NCI-H2227 (cell line): ENCODE results near the gene AHDC1.
"Not testable (repeated sequence)": the region's sequence is repeated elsewhere in the genome, so short reads cannot be mapped to it uniquely, and the experiment has no call there.

Experiments used
- DNase-seq: peaks from one replicate; lab custom pipeline; 2025; ENCODE audit not compliant: unreplicated experiment; lab: John Stamatoyannopoulos, UW

AHDC1 gene

DNA sequence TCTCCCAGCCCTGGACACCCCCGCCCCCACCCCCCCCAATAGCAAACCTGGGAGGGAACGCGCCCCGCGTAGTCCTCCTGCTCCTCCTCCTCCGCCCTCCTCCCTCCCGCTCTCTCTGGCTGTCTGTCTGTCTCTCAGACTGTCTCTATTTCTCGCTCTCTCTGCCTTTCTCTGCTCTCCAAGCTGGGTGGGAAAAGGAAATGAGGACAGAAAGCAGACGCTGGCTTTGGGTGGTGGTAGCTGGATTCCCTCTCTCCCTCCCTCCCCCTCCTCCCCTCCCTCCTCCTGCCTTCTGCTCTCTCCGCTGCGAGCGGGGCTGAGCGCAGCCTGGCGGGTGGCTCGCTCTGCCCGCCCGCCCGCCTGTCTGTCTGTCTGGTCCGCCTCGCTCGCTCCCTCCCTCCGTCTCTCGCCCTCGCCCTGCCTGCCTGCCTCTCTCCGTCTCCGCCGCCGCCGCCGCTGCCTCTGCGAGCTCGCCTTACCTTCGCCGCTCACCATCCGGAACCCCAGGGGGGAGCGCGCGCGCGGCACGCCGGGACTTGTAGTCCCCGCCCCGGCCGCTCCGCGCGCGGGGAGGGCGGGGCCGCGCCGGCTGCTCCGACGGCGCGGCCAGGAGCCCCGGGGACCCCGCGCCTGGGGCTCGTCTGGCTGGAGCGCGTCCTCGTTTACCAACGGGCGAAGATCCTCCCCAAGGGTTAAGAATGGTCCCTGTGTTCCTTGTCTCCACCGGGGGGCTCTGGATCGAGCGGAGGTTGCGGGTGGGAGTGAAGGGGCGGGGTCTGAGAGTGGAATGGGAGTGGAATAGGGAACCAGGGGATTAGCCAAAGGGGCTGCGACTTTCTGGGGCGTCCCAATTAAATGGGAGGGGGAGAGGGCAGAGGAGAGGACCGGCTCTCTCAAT is at the start of gene AHDC1:
TSS of gene AHDC1 (minus strand) at position 464 of the 898 bp plus-strand sequence. CDS start 52,029 bp downstream, outside the sequence.
- DNase-seq: peak; percentile 95

GRCh38 chr1:27652111-27652864 is 48.3 kb upstream of the AHDC1 start:
- no peak for DNase-seq

- no peak for DNase-seq
Measured at GRCh38 chr1:27650539-27651175, 46.7 kb upstream of the AHDC1 start.

DNA sequence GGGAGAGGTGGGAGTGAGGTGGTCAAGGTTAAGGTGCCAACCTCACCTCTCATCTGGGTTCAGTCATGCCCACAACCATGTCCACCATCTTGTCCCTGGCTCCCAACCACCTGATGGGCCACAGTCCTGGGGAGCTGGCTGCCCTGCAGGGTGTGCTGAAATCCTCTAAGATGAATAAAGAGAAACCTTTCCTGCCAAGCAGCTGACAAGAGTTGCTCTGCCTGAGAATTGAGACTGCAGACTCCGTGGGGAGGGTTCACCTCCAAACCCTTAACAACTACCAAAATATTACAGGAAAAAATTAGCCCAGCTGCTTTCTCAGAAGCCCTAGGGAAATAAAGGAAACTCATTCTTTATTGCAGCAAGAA is 46.2 kb upstream of the AHDC1 start:
- no peak for DNase-seq

DNA sequence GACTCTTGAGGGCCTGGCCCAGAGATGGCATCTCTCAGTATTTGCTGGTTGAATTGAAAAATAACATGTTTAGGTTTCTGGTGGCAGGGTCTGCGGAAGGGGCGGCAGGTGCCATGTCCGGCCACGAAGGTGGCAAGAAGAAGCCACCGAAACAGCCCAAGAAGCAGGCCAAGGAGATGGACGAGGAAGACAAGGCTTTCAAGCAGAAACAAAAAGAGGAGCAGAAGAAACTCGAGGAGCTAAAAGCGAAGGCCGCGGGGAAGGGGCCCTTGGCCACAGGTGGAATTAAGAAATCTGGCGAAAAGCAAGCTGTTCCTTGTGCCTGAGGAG is 45.3 kb upstream of the AHDC1 start:
- DNase-seq: no peak

- no peak for DNase-seq
Measured at GRCh38 chr1:27648602-27649305, 44.8 kb upstream of the AHDC1 start.

DNA sequence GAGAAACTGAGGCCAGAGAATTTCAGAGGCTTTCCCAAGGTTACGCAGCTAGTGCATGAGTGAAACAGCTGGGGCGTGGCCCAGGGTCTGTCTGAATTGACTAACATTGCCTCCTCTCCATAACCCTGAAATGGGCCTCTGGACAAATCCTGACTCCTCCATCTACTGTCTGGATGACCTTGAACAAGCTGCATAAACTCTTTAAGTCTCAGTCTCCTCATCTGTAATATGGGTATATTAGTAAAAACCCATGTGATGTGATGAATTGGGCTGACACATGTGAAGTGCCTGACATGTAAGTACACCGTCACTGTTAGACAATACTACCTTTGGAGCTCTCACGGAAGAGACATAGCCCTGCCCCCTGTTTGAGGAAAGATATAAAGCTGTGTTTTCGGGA is 43.4 kb upstream of the AHDC1 start:
- DNase-seq: no peak

DNA sequence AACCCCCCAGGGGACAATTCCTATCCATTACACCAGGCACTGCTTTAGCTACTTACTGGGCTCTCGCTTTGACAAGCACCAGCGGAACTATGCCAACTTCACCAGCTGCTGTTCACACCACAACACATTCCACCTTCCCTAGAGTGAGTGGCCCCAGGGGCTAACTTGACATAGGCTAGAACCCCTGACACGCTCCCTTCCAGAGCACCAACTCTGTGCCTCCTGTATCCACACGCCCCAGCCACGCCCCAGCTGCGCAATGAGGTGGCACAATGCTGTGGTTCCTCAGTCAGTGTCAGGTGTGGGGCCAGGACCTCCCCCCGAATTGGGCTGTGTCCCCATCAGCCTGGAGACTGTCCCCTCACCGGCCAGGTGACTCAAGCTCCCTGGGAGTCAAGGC is 42.7 kb upstream of the AHDC1 start:
- DNase-seq: no peak

- DNase-seq: no peak
Measured at GRCh38 chr1:27645071-27645415, 41.1 kb upstream of the AHDC1 start.

DNA sequence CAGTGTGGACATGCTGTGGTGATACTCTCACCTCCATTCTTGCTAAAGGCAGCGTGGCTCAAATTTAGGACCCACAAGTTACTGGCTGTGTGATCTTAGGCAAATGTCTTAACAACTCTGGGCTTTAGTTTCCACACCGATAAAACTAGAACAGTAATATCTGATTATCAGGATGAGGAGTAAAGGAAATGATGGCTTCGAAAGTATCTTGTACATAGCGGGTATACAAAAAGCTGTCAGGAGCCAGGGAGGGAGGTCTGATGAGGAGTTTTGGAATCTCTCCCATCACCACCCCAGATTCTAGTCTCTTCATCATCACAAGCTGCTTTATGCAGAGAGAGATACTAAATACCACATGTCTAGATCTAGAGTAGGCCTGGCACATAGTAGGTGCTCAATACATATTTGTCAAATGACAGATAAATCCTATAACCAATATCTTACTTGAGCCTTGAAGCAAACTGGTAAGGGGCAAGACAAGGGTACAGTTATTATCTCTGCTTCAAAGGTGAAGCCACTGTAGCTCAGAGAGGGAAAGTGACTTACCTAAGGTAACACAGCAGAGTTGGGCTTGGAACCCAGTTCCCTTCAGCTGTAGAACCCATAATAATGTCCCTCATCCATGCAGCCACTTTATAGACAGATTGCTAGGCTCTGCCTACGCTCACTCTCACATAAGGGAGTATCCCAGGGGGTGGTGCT is 40.6 kb upstream of the AHDC1 start:
- DNase-seq: no peak

GRCh38 chr1:27643600-27644368 is 39.8 kb upstream of the AHDC1 start:
- peak; percentile 59 for DNase-seq

DNA sequence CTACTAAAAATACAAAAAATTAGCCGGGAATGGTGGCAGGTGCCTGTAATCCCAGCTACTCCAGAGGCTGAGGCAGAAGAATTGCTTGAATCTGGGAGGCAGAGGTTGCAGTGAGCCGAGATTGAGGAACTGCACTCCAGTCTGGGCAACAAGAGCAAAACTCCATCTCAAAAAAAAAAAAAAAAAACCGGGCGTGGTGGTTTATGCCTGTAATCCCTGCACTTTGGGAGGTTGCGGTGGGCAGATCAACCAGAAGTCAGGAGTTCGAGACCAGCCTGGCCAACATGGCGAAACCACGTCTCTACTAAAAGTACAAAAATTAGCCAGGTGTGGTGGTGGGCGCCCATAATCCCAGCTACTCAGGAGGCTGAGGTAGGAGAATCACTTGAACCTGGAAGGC is 36.6 kb upstream of the AHDC1 start:
- DNase-seq: not testable (repeated sequence)

GRCh38 chr1:27638805-27639204 is 34.9 kb upstream of the AHDC1 start:
- no peak for DNase-seq

DNA sequence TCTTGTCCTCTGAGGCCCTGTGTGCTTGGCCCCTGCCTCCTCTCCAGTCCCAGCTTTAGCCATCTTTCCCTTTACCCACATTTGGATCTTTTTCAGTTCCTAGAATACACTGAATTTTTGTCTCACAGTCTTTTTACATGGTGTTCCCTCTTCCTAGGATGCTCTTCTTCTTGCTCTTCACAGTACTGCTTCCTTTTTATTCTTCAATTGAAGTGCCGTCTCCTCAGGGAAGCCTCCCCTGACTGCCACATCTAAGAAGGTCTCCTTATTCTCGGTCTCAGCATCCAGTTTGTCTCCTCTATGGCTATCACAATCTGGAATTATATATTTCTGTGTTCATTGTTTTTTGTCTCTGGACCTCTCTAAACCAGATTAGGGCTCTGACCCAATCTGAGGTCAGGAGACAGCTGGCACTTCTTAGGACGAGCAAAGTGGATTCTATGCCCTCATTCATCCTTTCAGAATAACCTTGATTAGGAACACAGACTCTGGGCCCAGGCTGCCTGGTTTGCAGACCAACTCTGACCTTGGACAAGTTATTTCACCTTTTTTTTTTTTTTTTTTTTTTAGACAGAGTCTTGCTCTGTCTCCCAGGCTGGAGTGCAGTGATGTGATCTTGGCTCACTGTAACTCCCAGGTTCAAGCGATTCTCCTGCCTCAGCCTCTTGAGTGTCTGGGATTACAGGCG is 34.2 kb upstream of the AHDC1 start:
- DNase-seq: no peak

DNA sequence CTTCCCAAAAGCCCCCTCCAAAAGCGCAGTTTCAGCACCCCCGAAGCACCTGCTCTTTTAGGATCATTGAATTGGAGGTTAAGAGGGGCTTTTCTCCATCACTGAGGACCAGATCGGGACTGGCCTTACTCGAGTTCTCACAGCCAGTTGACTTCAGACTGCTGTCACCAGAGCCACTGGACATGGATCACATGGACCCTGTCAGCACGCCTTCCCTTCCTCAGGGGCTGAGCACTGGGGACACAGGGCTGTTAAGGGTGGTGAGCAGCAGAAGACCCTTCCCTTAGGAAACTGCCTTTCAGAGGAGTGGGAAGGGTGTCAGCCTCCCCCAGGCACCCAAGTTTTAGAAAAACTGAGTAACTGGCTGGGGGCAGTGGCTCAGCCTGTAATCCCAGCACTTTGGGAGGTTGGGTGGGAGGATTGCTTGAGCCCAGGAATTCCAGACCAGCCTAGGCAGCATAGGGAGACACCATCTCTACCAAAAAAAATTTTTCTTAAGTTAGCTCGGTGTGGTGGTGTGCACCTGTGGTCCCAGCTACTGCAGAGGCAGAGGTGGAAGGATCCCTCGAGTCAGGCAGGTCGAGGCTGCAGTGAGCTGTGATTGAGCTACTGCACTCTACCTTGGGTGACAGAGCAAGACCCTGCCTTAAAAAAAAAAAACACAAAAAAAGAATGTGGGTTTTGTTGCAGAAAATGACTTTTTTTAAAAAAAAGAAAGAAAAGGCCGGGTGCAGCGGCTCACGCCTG is 31.6 kb upstream of the AHDC1 start:
- DNase-seq: no peak

DNA sequence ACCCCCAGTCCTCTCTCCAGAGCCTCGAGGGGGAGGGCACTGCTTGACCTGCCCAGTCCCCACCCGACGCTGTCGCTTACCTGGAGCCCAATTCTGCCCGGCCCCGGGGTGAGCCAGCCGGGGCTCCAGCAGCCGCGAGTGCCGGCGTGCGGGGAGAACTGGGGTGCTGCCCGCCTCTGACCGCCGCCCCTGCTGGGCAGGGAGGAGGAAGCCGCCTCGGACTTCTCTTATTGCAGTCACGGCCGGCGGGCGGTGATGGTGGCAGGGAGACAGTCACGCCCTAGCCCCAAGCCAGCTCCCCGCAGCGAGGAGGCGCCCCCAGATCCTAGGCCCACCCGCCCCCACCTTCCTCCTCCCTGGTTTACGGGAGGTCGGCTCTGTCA is 31.0 kb upstream of the AHDC1 start, which contains the start of gene FGR:
TSS of gene FGR (minus strand) at position 201 of the 383 bp plus-strand sequence. CDS start 11,269 bp downstream, outside the sequence.
- no peak for DNase-seq

DNA sequence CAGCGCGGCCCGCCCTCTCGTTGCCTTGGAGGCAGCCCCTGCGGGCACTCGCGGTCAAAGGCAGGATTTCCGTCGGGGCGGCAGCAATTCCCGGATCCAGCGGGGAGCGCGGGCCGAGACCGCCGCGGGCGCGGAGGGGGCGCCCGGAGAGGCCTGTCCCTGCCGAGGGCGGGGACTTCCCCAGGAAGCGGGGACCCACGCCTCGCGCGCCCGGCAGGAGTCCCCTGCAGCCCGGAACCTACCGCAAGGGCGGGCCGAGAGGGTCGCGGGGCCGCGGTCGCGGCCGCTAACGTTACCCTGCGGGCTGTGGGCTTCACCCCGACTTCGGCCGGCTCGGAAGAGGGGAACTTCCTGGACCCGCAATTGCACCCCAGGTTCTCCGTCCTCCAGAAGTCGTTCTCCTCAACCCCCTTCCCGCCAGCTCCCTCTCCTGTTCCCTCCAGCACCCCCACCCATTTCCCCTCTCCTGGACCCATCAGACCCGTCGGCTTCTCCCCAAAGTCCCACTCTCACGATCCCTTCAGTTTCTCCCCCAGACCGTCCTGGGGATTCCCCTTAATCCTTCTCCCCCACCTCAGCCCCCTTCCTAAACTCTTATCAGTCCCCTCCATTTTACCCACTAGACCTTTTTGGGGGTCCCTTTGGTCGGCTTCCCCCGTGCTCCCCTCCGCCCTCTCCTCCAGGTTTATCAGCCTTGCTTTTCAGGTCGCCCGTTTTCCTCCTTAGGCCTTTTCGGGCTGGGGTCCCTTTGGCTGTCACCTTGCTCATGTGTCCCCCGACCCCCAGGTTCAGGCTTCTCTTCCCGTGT is 30.4 kb upstream of the AHDC1 start:
- DNase-seq: no peak

GRCh38 chr1:27633640-27634176 is 29.8 kb upstream of the AHDC1 start:
- DNase-seq: no peak
